T47D (cell line): ENCODE results near the gene PGK2.
"Not testable (repeated sequence)": the region's sequence is repeated elsewhere in the genome, so short reads cannot be mapped to it uniquely, and the experiment has no call there.

Source experiments
- DNase-seq, 2 experiments: peaks; one replicate each; pipeline versions ENCODE4 v3.0.0 to v3.0.0-alpha.2; 2011 to 2012; ENCODE audit warnings: low read depth in 1 of 2, low spot score in 1 of 2
- JUND ChIP-seq: IDR thresholded peaks from 2 replicates; pipeline ENCODE4 v1.6.1; 2012; ENCODE audit warnings: low read depth
- in situ Hi-C: cut with HindIII; loops from 2 replicates; pipeline ENCODE4 v1.10.0; 2016; ENCODE audit warnings: low sequenced_read_pairs, low pct_unique_long_range_greater_than_20kb

Gene PGK2

GRCh38 chr6:49787176-49787575 lies at the start of gene PGK2:
PGK2 (minus strand) TSS chr6:49787285; CDS start chr6:49787187, 98 bp downstream.
- no peak for TF ChIP-seq JUND

GRCh38 chr6:49835140-49835539 lies 48.1 kb upstream of the PGK2 start:
- in situ Hi-C loops, result no loop called here
- TF ChIP-seq JUND, result no peak
- peak in 1 of 2 experiments; percentile 8 for DNase-seq

More at GRCh38 chr6:49787176-49787575, at the start of gene PGK2:
- DNase-seq, result peak in 1 of 2 experiments; percentile 77
- in situ Hi-C loops, result no loop called here

GRCh38 chr6:49833386-49833785 lies 46.3 kb upstream of the PGK2 start:
- no peak for TF ChIP-seq JUND
- DNase-seq, result no peak
- in situ Hi-C loops, result no loop called here

GRCh38 chr6:49826743-49827406 lies 39.8 kb upstream of the PGK2 start:
- in situ Hi-C loops, result no loop called here
- no peak for DNase-seq
- no peak for TF ChIP-seq JUND

GRCh38 chr6:49815166-49815565 lies 28.1 kb upstream of the PGK2 start:
- no peak for TF ChIP-seq JUND
- in situ Hi-C loops, result no loop called here
- DNase-seq, result no peak

- in situ Hi-C loops, result no loop called here
- no peak for TF ChIP-seq JUND
- no peak for DNase-seq
Observed at GRCh38 chr6:49813248-49813647, 26.2 kb upstream of the PGK2 start.

DNA sequence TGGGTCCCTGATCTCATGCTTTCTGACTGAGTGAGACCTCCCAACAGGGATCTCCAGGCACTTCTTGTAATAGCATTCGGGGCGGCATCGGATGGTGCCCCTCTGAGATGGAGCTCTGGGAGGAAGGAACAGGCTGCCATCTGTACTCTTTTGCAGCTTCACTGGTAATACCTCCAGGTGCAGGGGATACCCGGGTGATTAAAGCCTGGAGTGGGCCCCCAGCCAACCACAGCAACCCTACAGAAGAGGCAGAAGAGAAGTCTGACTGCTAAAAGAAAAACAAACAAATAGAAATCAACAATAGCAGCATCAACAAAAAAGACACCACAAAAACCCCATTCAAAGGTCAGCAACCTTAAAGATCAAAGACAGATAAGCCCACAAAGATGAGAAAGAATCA lies 19.1 kb upstream of the PGK2 start:
- DNase-seq, result no peak
- no peak for TF ChIP-seq JUND
- in situ Hi-C loops, result no loop called here

DNA sequence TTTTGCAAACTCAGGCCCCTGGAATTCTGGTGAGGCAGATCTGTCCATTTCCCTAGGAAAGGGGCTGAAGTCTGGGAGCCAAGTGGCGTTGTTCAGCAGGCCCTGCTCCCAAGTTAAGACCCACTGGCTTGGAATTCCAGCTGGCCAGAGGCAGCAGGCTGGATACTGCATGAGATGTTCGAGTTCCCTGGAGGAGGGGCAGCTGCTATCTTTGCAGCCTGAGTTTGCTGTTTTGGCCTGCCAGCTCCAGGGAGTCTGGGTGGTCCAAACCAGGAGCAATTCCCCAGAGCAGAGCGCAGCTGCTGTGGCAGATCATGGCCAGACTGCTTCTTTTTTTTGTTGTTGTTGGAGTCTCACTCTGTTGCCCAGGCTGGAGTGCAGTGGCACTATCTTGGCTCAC lies 18.2 kb upstream of the PGK2 start:
- in situ Hi-C loops, result no loop called here
- TF ChIP-seq JUND, result no peak
- DNase-seq, result no peak

GRCh38 chr6:49801525-49801924 lies 14.4 kb upstream of the PGK2 start:
- in situ Hi-C loops, result no loop called here
- TF ChIP-seq JUND, result no peak
- no peak for DNase-seq

DNA sequence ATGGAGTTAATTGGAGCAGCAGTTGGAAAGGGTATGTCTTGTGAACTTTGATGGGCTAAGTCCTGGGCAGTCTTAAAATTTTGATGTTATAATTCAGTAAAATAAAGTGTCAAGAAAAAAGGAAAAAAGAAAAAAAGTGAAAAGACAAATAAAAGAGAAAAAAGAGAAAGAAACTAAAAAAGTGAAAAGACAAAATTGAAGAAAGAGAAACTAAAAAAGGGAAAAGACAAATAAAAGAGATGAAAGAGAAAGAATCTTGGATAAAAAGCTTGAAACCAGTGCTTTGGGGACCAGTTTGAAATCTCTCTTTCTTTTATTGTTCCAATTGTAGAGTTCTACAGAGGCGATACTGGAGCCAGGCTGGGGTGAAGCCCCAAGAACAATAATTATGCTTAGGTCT lies 12.0 kb upstream of the PGK2 start:
- no peak for DNase-seq
- TF ChIP-seq JUND, result no peak
- in situ Hi-C loops, result no loop called here

- DNase-seq, in situ Hi-C loops: not testable (repeated sequence)
Observed at GRCh38 chr6:49796842-49797455, 9.9 kb upstream of the PGK2 start.

DNA sequence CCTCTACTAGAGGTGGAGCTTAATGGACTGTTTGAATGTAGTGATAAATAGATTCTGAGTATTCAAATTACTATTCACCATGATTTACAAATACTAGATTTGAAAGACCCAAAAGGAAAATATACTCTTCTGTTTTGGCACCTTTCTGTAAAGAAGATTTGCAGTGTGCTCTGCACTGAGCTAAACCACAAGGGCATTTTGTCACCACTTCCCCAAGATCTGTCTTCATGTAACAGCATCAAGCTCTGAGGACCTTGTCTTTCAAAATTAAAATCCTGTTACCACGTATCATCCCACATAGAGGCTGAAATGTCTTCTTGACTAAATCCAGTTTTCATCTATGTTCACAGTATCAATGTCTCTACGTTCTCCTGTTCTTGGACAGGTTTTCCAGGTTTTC lies 3.3 kb upstream of the PGK2 start:
- TF ChIP-seq JUND, result no peak
- DNase-seq, result peak in 1 of 2 experiments; percentile 24
- in situ Hi-C loops, result no loop called here

GRCh38 chr6:49784272-49784671 lies 2.8 kb downstream of the PGK2 start:
- in situ Hi-C loops, result no loop called here
- no peak for TF ChIP-seq JUND
- DNase-seq, result no peak

DNA sequence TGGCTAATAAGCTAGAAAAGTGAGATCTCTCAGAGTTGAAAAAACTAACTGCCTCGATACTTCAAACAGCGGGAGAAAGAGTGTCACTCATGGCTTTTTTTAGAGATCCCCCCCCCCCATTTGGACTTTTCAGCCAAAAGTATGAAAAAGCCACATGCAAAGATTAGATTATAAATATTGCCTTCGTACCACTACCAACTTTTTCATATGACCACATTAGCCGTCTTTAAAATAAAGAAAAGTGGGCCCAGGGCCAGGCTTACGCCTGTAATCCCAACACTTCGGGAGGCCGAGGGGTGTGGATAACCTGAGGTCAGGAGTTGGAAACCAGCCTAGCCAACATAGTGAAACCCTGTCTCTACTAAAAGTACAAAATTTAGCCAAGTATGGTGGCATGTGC lies 4.4 kb downstream of the PGK2 start:
- no peak for TF ChIP-seq JUND
- in situ Hi-C loops, result no loop called here
- DNase-seq, result no peak
